Transverse colon (tissue), 4 donors: ENCODE results near the gene ITGB6. TPM values are rescaled to one million over a fixed set of nuclear protein-coding genes. Genes with fewer than 3 reads are reported as not detected.
A peak's percentile ranks its signal among the peaks of the same experiment; 100 is the strongest.

Experiments used
- DNase-seq: peaks from one replicate; pipeline ENCODE4 v3.0.0-alpha.2; 2019
- H3K27ac ChIP-seq, 4 donors: fragments of 200-600 bp; sonication (generic); 2 replicates each; pipeline ENCODE4 v1.5.1; 2016 to 2018; ENCODE audit warnings: inconsistent platforms in 4 of 4
- H3K27me3 ChIP-seq: fragments of 200-600 bp; sonication (generic); 2 replicates; pipeline ENCODE4 v1.5.1; 2017; ENCODE audit warnings: inconsistent platforms
- H3K36me3 ChIP-seq, 4 donors: fragments of 200-600 bp; sonication (generic); 2 replicates each; pipeline ENCODE4 v1.5.1; 2017 to 2019; ENCODE audit warnings: inconsistent platforms in 4 of 4
- H3K4me1 ChIP-seq, 4 donors: fragments of 200-600 bp; sonication (generic); 2 replicates each; pipeline ENCODE4 v1.5.1; 2017 to 2020; ENCODE audit warnings: inconsistent platforms in 4 of 4
- H3K4me3 ChIP-seq, 4 donors: fragments of 200-600 bp; sonication (generic); 1 replicate in 1 of 4; 2 replicates in 3 of 4; pipeline versions ENCODE4 v1.5.1 to v1.6.1; 2017 to 2019; ENCODE audit warnings: inconsistent platforms in 4 of 4
- H3K9me3 ChIP-seq, 2 donors: fragments of 200-600 bp; sonication (generic); 2 replicates each; pipeline ENCODE4 v1.5.1; 2017 to 2019; ENCODE audit warnings: inconsistent platforms in 2 of 2
- EP300 ChIP-seq: sonication (generic); formaldehyde crosslinking; IDR thresholded peaks from one replicate; pipeline ENCODE4 v1.6.1; 2017; ENCODE audit warnings: antibody characterized with exemption, low read depth
- POLR2A ChIP-seq: fragments of 450-650 bp; IDR thresholded peaks from one replicate; pipeline ENCODE4 v1.6.1; 2016; ENCODE audit warnings: antibody characterized with exemption, mild to moderate bottlenecking, moderate library complexity
- POLR2AphosphoS5 ChIP-seq, 3 donors: sonication (generic); formaldehyde crosslinking; IDR thresholded peaks; one replicate each; pipeline ENCODE4 v1.6.1; 2016; ENCODE audit warnings: antibody characterized with exemption in 3 of 3
- WGBS, 2 donors: methylation state at CpG; one replicate each; pipeline ENCODE4 v1.1.5; 2018; ENCODE audit warnings: low coverage in 1 of 2; 5-methylcytosine and 5-hydroxymethylcytosine counted together
- in situ Hi-C, 4 donors: fragments of 200-750 bp; cut with MboI; loops; one replicate each; pipeline versions ENCODE4 v1.15.0 to v1.15.1; 2017; ENCODE audit warnings: low sequenced_read_pairs in 3 of 4, low pct_ligation_motif_present in 1 of 4, low pct_unique_long_range_greater_than_20kb in 1 of 4
- intact Hi-C: fragments of 100-400 bp; cut with DNase I; formaldehyde crosslinking; loops from one replicate; pipeline ENCODE4 v1.15.1; 2023; ENCODE audit warnings: low total_unique reads
- total RNA-seq, 4 donors: library from RNA; depleted of rRNA; stranded (reverse); fragments of >200 nt; gene quantifications; one replicate each; pipeline ENCODE4 v1.1.0, GENCODE V29; 2016
- TF ChIP-seq, protein P1 (sequence below), 5 experiments: fragments of 200-600 bp in 3 of 5; fragments of 450-650 bp in 2 of 5; sonication (generic) in 3 of 5; IDR thresholded peaks; 1 replicate in 2 of 5; 2 replicates in 3 of 5; pipeline ENCODE4 v1.5.1; 2016 to 2017; ENCODE audit warnings: antibody characterized with exemption in 5 of 5, inconsistent platforms in 3 of 5, mild to moderate bottlenecking in 2 of 5, moderate library complexity in 1 of 5

The ITGB6 gene
- total RNA-seq, 4 donors from 2014 or later, result 7.6 to 28.8 (median 20.2) TPM

GRCh38 chr2:160109939-160110673 lies 90.0 kb downstream of the ITGB6 start:
- Histone ChIP-seq H3K36me3 (no peaks in the 10 kb centered on the region), H3K4me3 (no peak overlapping the region), H3K27ac (no peak overlapping the region), H3K4me1 (peaks cover 0 to 3% (median 0%) of the 10 kb centered on the region in 4 donors), H3K9me3 (no peaks in the 10 kb centered on the region), H3K27me3 (no peaks in the 10 kb centered on the region)
- intact Hi-C loops, result loop anchor here (2.0 kb wide), 1 partner anchor 955 kb away; no protein-coding TSS in a partner anchor
- TF ChIP-seq, protein P1, sequence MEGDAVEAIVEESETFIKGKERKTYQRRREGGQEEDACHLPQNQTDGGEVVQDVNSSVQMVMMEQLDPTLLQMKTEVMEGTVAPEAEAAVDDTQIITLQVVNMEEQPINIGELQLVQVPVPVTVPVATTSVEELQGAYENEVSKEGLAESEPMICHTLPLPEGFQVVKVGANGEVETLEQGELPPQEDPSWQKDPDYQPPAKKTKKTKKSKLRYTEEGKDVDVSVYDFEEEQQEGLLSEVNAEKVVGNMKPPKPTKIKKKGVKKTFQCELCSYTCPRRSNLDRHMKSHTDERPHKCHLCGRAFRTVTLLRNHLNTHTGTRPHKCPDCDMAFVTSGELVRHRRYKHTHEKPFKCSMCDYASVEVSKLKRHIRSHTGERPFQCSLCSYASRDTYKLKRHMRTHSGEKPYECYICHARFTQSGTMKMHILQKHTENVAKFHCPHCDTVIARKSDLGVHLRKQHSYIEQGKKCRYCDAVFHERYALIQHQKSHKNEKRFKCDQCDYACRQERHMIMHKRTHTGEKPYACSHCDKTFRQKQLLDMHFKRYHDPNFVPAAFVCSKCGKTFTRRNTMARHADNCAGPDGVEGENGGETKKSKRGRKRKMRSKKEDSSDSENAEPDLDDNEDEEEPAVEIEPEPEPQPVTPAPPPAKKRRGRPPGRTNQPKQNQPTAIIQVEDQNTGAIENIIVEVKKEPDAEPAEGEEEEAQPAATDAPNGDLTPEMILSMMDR (IDR thresholded peaks at IDR 0.05), result peak; percentile 71 to 79 (median 76)
- no peak for TF ChIP-seq POLR2AphosphoS5 (IDR thresholded peaks at IDR 0.05)
- DNase-seq, result peak; percentile 64
- 41 to 43% methylated on average over 8 of the region's 8 CpGs for WGBS, 2 donors
- in situ Hi-C loops, result loop anchor here in 2 of 4 donors (25.0 kb wide), 1 partner anchor 877 kb away; no protein-coding TSS in a partner anchor

DNA sequence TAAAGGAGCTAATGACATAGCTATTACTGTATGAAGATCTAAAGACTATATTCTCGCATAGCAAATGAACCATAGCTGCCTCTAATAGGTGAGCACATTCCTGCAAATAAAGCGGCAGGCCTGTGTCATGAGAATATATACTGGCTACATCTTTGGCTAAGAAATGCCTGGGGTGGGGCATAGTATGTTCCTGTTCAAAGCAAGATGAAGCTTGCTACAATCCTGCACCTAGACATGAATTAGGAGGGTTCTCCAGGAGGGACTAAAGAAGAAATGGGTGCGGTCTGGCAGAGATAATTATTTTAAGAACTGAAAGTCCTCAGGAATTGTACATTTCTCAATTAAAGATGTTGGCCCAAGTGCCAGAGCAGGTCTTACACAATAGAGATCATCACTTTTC lies 90.8 kb downstream of the ITGB6 start:
- Histone ChIP-seq H3K27ac (no peak overlapping the region), H3K4me1 (peaks cover 0 to 2% (median 0%) of the 10 kb centered on the region in 4 donors), H3K27me3 (no peaks in the 10 kb centered on the region), H3K4me3 (no peak overlapping the region), H3K36me3 (no peaks in the 10 kb centered on the region), H3K9me3 (no peaks in the 10 kb centered on the region)
- no peak for DNase-seq
- in situ Hi-C loops, result loop anchor here in 2 of 4 donors (25.0 kb wide), 1 partner anchor 878 kb away; no protein-coding TSS in a partner anchor
- TF ChIP-seq POLR2A, result no peak
- TF ChIP-seq, protein P1 (IDR thresholded peaks at IDR 0.05), result no peak
- TF ChIP-seq POLR2AphosphoS5 (IDR thresholded peaks at IDR 0.05), result no peak
- TF ChIP-seq EP300, result no peak
- WGBS, 2 donors, result 83 to 92% methylated on average over 2 to 3 of the region's 3 CpGs
- intact Hi-C loops, result no loop called here

GRCh38 chr2:160108646-160109045 lies 91.4 kb downstream of the ITGB6 start:
- WGBS, 2 donors, result 44 to 59% methylated on average over 2 of the region's 2 CpGs
- no peaks in the 10 kb centered on the region for H3K27me3 ChIP-seq
- no peak for DNase-seq
- no peaks in the 10 kb centered on the region for H3K9me3 ChIP-seq
- no peaks in the 10 kb centered on the region for H3K4me1 ChIP-seq
- H3K36me3 ChIP-seq, result no peaks in the 10 kb centered on the region
- no peak for TF ChIP-seq EP300
- no peak for TF ChIP-seq POLR2AphosphoS5 (IDR thresholded peaks at IDR 0.05)
- TF ChIP-seq, protein P1 (IDR thresholded peaks at IDR 0.05), result no peak
- no peak for TF ChIP-seq POLR2A
- no peak overlapping the region for H3K4me3 ChIP-seq
- in situ Hi-C loops, result loop anchor here in 2 of 4 donors (25.0 kb wide), 1 partner anchor 879 kb away; no protein-coding TSS in a partner anchor
- no peak overlapping the region for H3K27ac ChIP-seq
- intact Hi-C loops, result no loop called here

- Histone ChIP-seq H3K4me1 (no peaks in the 10 kb centered on the region), H3K27ac (no peak overlapping the region), H3K9me3 (no peaks in the 10 kb centered on the region), H3K4me3 (no peak overlapping the region), H3K36me3 (no peaks in the 10 kb centered on the region), H3K27me3 (no peaks in the 10 kb centered on the region)
- intact Hi-C loops (no loop called here), in situ Hi-C loops (loop anchor here in 2 of 4 donors (25.0 kb wide), 1 partner anchor 882 kb away; no protein-coding TSS in a partner anchor)
- 86 to 93% methylated on average over 1 of the region's 1 CpG for WGBS, 2 donors
- TF ChIP-seq, protein P1 (IDR thresholded peaks at IDR 0.05), result no peak
- TF ChIP-seq POLR2AphosphoS5 (IDR thresholded peaks at IDR 0.05), result no peak
- no peak for TF ChIP-seq POLR2A
- DNase-seq, result no peak
These were observed 94.7 kb downstream of the ITGB6 start for GRCh38 chr2:160105366-160105765.
